Loucy (cell line): ENCODE data around the gene APOBEC3B.

Experiments
- H2AFZ ChIP-seq: fragments of 200-600 bp; sonication (generic); 2 replicates; pipeline ENCODE4 v1.6.0; 2016; ENCODE audit warnings: antibody characterized with exemption, mild to moderate bottlenecking, low read length, moderate library complexity
- H3F3A ChIP-seq: fragments of 200-600 bp; 2 replicates; pipeline ENCODE4 v1.6.0; 2016; ENCODE audit warnings: antibody characterized with exemption, low read depth, mild to moderate bottlenecking
- H3K27me3 ChIP-seq: fragments of 200-600 bp; sonication (generic); 2 replicates; pipeline ENCODE4 v1.6.1; 2014; ENCODE audit warnings: low read length, mild to moderate bottlenecking; ENCODE audit not compliant: insufficient read depth, poor library complexity, severe bottlenecking
- H3K36me3 ChIP-seq: fragments of 200-600 bp; sonication (generic); 2 replicates; pipeline ENCODE4 v1.6.1; 2016; ENCODE audit warnings: low read length; ENCODE audit not compliant: insufficient read depth
- H3K4me1 ChIP-seq: fragments of 200-600 bp; sonication (generic); 2 replicates; pipeline ENCODE4 v1.5.1; 2014; ENCODE audit warnings: low read length, mild to moderate bottlenecking; ENCODE audit not compliant: insufficient read depth, poor library complexity, severe bottlenecking
- H3K4me2 ChIP-seq: fragments of 200-600 bp; sonication (generic); 2 replicates; pipeline ENCODE4 v1.6.0; 2014; ENCODE audit warnings: antibody characterized with exemption, low read length, low read depth, mild to moderate bottlenecking; ENCODE audit not compliant: poor library complexity, severe bottlenecking
- H3K4me3 ChIP-seq: fragments of 200-600 bp; sonication (generic); 2 replicates; pipeline ENCODE4 v1.5.1; 2014; ENCODE audit warnings: low read length, mild to moderate bottlenecking, mixed read lengths; ENCODE audit not compliant: poor library complexity, severe bottlenecking
- H3K79me2 ChIP-seq: fragments of 200-600 bp; sonication (generic); 2 replicates; pipeline ENCODE4 v1.6.1; 2014; ENCODE audit warnings: low read length; ENCODE audit not compliant: insufficient read depth
- H3K9ac ChIP-seq: fragments of 200-600 bp; sonication (generic); 2 replicates; pipeline ENCODE4 v1.6.0; 2014; ENCODE audit warnings: mild to moderate bottlenecking, low read depth, low read length, moderate library complexity; ENCODE audit not compliant: poor library complexity, severe bottlenecking
- H3K9me2 ChIP-seq: fragments of 200-600 bp; sonication (generic); replicated peaks from 2 replicates; pipeline ENCODE4 v1.6.1; 2016; ENCODE audit warnings: low read depth, low read length, mixed read lengths
- H3K9me3 ChIP-seq: fragments of 200-600 bp; sonication (generic); 2 replicates; pipeline ENCODE4 v1.6.1; 2014; ENCODE audit warnings: mild to moderate bottlenecking, antibody characterized with exemption, low read length, low read depth; ENCODE audit not compliant: insufficient read depth
- H4K20me1 ChIP-seq: fragments of 200-600 bp; sonication (generic); 2 replicates; pipeline ENCODE4 v1.6.0; 2014; ENCODE audit warnings: antibody characterized with exemption, low read length, mild to moderate bottlenecking; ENCODE audit not compliant: insufficient read depth, poor library complexity, severe bottlenecking
- EZH2phosphoT487 ChIP-seq: fragments of 200-600 bp; IDR thresholded peaks from 2 replicates; pipeline ENCODE4 v1.6.1; 2018; ENCODE audit warnings: antibody characterized with exemption, mild to moderate bottlenecking, moderate library complexity, borderline replicate concordance
- TF ChIP-seq, protein P1 (sequence below): fragments of 200-600 bp; sonication (generic); conservative IDR thresholded peaks from 2 replicates; pipeline ENCODE4 v1.5.1; 2014; ENCODE audit warnings: mild to moderate bottlenecking, antibody characterized with exemption, low read length

Gene APOBEC3B

GRCh38 chr22:38938221-38938620 is 43.9 kb upstream of the APOBEC3B start:
- no peaks in the 10 kb centered on the region for H4K20me1 ChIP-seq

GRCh38 chr22:38938925-38939324 is 43.2 kb upstream of the APOBEC3B start:
- Histone ChIP-seq H4K20me1 (no peaks in the 10 kb centered on the region), H3K4me1 (peaks cover 8% of the 10 kb centered on the region), H2AFZ (no peak overlapping the region), H3K9ac (no peak overlapping the region), H3F3A (no peaks in the 10 kb centered on the region), H3K4me3 (no peak overlapping the region), H3K36me3 (no peaks in the 10 kb centered on the region), H3K27me3 (no peaks in the 10 kb centered on the region), H3K9me2 (no peaks in the 10 kb centered on the region), H3K4me2 (no peak overlapping the region), H3K79me2 (no peaks in the 10 kb centered on the region), H3K9me3 (no peaks in the 10 kb centered on the region)
- TF ChIP-seq EZH2phosphoT487 = no peak
- TF ChIP-seq, protein P1, sequence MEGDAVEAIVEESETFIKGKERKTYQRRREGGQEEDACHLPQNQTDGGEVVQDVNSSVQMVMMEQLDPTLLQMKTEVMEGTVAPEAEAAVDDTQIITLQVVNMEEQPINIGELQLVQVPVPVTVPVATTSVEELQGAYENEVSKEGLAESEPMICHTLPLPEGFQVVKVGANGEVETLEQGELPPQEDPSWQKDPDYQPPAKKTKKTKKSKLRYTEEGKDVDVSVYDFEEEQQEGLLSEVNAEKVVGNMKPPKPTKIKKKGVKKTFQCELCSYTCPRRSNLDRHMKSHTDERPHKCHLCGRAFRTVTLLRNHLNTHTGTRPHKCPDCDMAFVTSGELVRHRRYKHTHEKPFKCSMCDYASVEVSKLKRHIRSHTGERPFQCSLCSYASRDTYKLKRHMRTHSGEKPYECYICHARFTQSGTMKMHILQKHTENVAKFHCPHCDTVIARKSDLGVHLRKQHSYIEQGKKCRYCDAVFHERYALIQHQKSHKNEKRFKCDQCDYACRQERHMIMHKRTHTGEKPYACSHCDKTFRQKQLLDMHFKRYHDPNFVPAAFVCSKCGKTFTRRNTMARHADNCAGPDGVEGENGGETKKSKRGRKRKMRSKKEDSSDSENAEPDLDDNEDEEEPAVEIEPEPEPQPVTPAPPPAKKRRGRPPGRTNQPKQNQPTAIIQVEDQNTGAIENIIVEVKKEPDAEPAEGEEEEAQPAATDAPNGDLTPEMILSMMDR = no peak

More at GRCh38 chr22:38938221-38938620, 43.9 kb upstream of the APOBEC3B start:
- peaks cover 2% of the 10 kb centered on the region for H3K4me1 ChIP-seq
- no peaks in the 10 kb centered on the region for H3K27me3 ChIP-seq
- H3K36me3 ChIP-seq = no peaks in the 10 kb centered on the region
- no peak overlapping the region for H2AFZ ChIP-seq
- no peaks in the 10 kb centered on the region for H3F3A ChIP-seq
- H3K79me2 ChIP-seq = no peaks in the 10 kb centered on the region
- H3K9me3 ChIP-seq = no peaks in the 10 kb centered on the region
- H3K9ac ChIP-seq = no peak overlapping the region
- no peaks in the 10 kb centered on the region for H3K9me2 ChIP-seq
- no peak for TF ChIP-seq EZH2phosphoT487
- TF ChIP-seq, protein P1 = no peak
- H3K4me3 ChIP-seq = no peak overlapping the region
- H3K4me2 ChIP-seq = no peak overlapping the region

DNA sequence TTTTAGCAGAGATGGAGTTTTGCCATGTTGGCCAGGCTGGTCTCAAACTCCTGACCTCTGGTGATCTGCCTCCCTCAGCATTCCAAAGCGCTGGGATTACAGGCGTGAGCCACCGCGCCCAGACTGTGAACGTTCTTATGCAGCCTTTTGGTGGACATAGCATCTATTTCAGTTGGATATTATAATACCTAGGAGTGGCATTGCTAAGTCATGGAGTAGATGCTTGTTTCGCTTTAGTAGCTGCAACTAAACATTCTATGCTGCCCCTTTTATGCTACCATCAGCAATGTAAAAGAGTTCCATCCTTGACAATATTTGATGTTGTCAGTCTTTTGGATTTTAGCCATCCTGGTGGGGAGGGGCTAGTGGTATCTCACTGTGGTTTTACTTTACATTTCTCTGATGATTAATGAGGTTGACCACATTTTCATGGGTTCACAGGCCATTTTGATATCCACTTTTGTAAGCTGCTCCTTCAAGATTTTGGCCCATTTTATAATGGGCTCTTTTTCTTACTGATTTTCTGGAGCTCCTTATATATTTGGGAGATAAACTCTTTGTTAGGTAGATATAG is 41.2 kb upstream of the APOBEC3B start:
- Histone ChIP-seq H3K4me3 (no peak overlapping the region), H3F3A (no peaks in the 10 kb centered on the region), H3K36me3 (no peaks in the 10 kb centered on the region), H4K20me1 (no peaks in the 10 kb centered on the region), H3K27me3 (no peaks in the 10 kb centered on the region), H3K79me2 (no peaks in the 10 kb centered on the region), H3K4me1 (peaks cover 8% of the 10 kb centered on the region), H3K9me3 (no peaks in the 10 kb centered on the region), H3K9me2 (no peaks in the 10 kb centered on the region), H3K4me2 (no peak overlapping the region), H3K9ac (no peak overlapping the region), H2AFZ (no peak overlapping the region)
- TF ChIP-seq, protein P1 = no peak
- TF ChIP-seq EZH2phosphoT487 = no peak
